ENCODE results near the gene TMEM232. TPM values are rescaled to one million over a fixed set of nuclear protein-coding genes. Genes with fewer than 3 reads are reported as not detected.

Gene TMEM232
- total RNA-seq, 2 donors from 2014 or later: 3.1 to 3.7 TPM

GRCh38 chr5:110371011-110371724 lies 355.3 kb downstream of the TMEM232 start:
- no peak for DNase-seq
- no peak for ATAC-seq
- intact Hi-C loops (cut with DNase I, micrococcal nuclease): no loop called here

Small RNA genes within 50 kb of the gene (microRNA-seq; reads per million reads assigned to microRNA genes)
- 0 reads per million in 2 donors for gene MIR548F3

Other genes with a start within 250 kb of the TMEM232 start
- gene SLC25A46, start 12.3 kb upstream of the TMEM232 start, total RNA-seq: 10 to 100 TPM; 44.7 to 54.6 TPM